AG10803 (cell line): Measurements from ENCODE around the gene ERF.

Experiments used
- DNase-seq: peaks from one replicate; pipeline ENCODE4 v3.0.0; 2010; ENCODE audit warnings: low read depth
- H3K4me3 ChIP-seq: 2 replicates; pipeline ENCODE4 v1.5.1; 2011; ENCODE audit warnings: mild to moderate bottlenecking, low read length, control low read depth
- CTCF ChIP-seq: conservative IDR thresholded peaks from 2 replicates; pipeline ENCODE4 v1.5.1; 2011; ENCODE audit warnings: mild to moderate bottlenecking, low read length, control low read depth, inconsistent platforms

ERF gene

DNA sequence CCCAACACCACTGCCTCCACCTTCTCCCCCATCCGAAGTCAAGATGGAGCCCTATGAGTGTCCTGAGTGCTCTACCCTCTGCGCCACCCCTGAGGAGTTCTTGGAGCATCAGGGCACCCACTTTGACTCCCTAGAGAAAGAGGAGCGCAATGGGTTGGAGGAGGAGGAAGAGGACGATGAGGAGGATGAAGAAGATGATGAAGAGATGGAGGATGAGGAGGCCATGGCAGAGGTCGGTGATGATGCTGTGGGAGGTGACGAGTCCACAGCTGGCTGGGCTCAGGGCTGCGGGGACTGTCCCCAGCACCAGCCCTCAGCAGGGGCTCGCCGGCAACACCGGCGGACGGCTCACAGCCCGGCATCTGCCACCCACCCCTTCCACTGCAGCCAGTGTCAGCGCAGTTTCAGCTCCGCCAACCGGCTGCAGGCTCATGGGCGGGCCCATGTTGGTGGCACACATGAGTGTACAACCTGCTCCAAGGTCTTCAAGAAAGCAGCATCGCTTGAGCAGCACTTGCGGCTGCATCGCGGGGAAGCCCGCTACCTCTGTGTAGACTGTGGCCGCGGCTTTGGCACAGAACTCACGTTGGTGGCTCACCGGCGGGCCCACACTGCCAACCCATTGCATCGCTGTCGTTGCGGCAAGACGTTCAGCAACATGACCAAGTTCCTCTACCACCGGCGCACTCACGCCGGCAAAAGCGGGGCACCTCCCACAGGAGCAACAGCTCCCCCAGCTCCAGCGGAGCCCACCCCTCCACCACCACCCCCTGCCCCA, 29.8 kb downstream of the ERF start:
- no peak for TF ChIP-seq CTCF
- no peak for DNase-seq

GRCh38 chr19:42220751-42221097, 34.2 kb downstream of the ERF start:
- TF ChIP-seq CTCF, result no peak
- DNase-seq, result no peak
- peak overlapping the region; percentile 93 for H3K4me3 ChIP-seq

More for the DNA sequence above, 29.8 kb downstream of the ERF start:
- no peak overlapping the region for H3K4me3 ChIP-seq

DNA sequence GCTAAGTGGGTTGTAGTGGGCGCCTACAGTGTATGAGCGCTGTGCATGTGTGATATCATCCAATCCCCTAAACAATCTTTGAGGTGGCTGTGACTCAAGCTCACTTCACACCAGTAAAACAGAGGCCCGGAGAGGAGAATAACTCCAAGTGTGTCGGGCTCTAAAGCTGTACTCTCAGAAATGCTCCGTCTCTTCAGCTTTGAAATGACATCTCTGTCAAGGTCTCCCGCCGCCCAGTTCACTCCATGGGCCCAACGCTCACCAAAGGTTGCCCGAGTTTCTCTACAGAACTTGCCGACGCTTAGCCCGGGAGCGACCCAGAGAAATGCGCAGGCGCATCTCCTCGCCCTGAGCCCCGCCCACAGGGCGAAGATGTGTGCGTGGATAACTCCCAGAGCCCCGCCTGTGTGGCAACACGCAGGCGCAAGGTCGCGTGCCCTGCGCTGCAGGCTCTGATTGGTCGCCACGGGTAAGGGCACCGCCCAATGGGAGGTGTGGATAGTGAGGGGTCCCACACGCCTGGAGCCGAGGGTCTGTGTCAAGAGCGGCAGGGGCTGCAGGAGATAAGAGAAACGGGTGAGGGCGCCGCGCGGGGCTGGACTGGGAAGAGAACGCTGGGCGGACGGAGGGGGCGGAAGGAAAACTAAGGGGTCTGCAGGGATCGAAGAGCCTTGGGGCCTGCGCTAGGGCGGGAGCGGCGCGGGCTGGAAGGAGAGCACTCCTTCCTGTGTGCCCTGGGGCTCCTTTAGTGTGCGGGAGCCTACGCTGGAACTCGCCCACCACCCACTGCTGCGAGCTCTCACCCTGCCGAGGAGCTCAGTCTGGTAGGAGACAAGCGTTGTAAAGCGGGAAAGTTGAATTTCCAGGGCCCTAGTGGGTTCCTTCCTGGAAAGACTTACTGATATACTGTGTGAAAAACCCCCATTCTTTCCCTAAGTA, 34.8 kb downstream of the ERF start, which contains the start of gene ZNF526:
ZNF526 (plus strand) TSS at position 501 of the 939 bp plus-strand sequence. CDS start 4,092 bp downstream, outside the sequence.
- H3K4me3 ChIP-seq, result peak within 1 kb of the TSS; percentile 93

DNA sequence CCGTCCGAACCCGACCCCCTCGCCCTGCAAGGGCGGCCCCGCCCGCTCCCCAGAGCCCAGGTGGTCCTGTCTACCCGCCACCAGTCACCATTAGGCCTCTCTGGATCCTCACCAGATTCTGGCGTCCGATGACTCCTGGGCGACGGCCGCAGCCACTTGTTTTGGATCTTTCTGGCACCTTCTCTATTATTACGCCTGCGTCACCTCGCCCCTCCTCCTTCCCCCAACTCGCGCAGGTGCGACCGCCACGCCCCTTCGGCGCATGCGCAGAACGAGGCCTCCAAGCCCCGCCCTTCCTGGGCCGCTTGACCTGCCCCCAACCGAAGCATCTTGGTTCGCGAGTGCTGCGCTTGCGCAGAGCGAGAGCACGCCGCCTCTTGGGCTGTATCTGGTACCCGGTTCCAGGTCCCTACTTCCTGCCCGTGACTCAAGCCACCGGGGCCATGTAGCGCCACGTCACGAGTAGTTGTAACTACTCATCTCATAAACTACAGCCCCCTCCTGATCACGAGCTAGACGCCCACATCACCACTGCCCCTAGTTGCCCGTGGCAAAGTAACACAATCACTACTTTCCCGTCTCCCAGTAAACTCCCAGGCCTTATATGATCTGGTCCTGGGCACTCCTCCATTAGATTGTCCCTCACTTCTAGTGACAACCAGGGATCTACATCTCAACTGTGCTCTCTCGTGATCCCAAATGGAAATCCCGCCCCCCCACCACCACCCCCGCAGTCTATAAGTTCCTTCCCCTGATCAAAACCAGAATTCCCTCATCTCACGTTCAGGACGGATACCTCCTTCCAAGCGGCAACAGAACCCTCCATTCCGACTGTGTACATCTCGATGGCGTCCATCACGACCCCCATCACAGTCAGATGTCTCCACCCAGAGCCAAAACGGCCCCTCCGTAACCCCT, 37.1 kb downstream of the ERF start, which contains the start of gene DEDD2:
DEDD2 (minus strand) TSS at position 158 of the 918 bp plus-strand sequence. CDS start 670 bp downstream, outside the sequence.
- TF ChIP-seq CTCF, result no peak
- DNase-seq, result peak; percentile 97
- peak within 1 kb of the TSS; percentile 95 for H3K4me3 ChIP-seq

More for the DNA sequence above, 34.8 kb downstream of the ERF start, which contains the start of gene ZNF526:
- DNase-seq, result peak; percentile 96
- TF ChIP-seq CTCF, result no peak

DNA sequence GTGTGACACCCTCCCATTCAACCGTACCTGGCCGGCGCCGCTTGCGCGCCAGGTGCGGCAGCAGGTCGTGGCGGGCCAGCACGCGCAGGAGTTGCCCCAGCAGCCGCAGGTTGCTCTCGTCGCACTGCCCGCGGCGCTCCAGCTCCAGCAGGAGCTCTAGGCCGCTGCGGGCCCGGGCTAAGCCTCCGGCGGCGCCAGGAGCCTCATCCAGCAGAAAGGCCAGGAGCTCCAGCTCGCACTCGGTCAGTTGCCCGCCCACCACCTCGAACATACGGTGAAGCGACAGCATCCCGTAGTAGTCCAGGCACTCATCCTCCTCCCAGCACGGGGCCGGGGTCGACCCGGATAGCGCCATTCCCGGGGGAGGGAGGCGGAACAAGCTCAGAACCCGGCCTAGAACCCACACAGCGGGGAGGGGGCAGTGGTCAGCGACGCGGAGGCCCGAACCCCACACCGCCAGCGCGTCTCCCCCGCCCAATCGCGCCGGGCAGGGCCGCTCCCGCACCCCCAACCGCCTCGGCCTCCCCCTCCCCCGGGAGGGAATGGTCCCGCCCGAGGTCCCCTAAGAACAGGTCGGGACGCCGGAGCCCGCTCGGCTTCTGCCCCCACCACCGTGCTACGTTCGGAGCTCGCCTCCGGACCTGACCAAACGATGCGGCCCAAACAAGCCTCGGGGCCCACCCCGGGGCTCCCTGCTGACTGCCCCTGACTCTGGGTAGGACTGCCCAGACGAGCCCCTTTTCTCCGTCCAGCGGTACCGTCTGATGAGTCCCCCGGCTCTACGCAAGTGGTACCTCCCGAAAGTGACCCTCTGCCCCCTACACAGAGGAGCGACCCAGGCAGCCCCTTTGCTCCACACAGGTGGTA, 38.0 kb downstream of the ERF start:
- H3K4me3 ChIP-seq, result peak overlapping the region; percentile 95
- TF ChIP-seq CTCF, result no peak
- DNase-seq, result peak; percentile 24
